CMK (cell line): ENCODE data around the gene SHISA2.

ENCODE experiments used
- DNase-seq: peaks from one replicate; pipeline ENCODE4 v3.0.0-alpha.2; 2010; ENCODE audit warnings: low read depth

SHISA2 gene

DNA sequence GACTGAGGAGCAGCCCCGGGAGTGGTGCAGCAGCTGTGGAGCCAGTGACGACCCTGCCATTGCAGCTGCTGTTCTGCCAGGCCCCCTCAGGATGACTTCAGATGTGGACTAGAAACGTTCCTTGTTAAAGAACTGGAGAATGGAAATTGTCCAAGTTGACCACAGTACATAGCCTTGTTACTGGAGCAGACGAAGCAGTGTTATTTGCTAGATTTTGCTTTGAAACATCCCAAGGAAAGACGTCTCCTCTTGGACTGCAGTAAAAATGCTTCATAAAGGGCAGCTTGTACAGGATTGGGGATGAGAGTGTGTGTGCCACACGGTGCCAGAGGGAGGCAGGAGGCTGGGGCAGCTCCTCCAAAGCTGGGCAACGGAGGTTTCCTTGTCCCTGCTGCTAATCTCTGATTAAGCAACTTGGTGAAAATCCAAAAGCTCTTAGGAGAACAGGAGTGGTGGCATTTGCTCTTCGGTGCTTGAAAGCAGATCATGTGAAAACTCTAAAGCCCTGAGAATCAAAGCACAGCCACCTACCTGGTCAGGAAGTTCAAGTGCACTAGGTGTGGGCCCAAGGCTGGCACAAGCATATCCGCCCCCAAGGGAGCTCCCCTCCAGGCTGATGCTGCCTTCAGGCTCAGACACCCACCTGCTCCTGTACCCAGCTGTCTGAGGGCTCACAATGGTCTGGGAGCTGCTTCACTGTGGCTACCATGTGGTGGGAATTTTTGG lies 34.5 kb downstream of the SHISA2 start:
- no peak for DNase-seq

DNA sequence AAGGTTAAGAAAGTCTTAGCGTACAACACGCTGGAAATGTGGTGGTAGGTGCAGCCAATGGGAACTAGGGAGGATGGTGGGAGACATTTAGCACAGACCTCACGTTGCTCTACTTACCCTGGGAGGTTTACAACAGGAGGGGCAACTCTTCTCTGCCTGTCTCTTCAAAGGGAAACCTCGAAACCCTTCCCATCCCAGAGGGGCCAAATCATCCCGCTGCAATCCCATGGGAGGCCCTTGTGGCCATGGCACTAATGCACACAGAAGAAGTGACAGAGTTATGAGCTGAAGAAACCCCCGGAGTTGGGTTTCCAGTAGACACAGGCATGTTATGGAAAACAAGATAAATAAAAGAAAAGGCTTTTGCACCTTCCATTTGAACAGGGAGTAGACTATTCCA lies 35.6 kb downstream of the SHISA2 start:
- DNase-seq, result no peak

DNA sequence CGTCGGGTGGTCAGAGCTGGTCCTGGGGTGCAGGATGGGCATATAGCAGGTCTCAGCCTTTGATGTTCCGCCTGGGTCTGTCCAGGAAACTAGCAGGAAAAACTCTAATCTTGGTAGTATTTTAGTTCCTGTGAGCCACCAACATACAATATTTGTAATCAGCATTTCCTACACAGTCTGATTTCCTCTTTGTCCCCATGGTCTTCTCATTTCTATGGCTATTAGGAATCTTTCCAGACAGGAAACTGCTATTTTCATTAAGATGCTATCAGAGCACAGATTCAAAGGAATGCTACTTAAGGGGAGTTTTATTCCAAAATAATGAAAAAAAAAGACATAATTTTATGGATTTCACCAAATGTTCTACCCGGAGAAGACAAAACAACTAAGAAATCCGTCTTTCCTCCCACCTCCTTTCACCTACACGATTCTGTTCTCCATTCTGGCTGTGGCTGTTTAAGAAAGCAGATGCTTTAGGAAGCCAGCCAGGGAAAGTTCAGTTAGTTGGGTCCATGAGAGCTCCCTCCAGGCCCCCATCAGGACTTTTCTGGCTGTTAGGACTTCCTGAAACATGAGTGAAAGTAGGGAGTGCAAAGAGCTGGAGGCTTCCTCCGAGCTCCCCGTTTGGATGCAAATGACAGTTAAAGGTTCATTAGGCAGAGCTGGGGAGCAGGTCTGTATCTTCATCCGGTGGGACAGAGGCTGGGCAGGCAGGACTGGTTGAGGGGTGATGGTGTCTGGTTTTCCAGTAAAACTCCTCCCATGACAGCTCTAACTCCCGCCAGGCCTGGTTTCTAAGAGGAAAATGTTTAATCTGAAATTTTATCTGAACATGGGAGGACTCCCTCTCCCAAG lies 36.3 kb downstream of the SHISA2 start:
- no peak for DNase-seq

DNA sequence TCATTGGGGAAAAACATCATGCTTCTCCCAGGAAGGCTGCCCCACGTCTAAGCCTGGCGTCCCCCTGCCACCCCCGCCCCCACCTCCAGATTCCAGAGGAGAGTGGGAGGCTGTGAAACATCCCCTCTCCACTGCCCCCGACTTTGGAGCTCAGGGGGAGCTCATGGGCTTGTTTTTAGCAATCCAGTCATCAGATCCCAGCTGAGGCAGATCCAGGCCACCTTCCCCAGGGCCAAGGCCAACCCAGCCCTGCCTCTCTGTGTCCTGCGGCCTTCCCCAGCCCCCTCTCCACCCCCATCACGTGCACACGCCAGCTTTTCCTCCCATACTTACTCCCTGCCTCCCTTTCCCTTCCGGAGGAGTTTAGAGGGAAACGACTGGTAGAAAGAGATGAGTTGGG lies 38.8 kb downstream of the SHISA2 start:
- DNase-seq, result no peak

DNA sequence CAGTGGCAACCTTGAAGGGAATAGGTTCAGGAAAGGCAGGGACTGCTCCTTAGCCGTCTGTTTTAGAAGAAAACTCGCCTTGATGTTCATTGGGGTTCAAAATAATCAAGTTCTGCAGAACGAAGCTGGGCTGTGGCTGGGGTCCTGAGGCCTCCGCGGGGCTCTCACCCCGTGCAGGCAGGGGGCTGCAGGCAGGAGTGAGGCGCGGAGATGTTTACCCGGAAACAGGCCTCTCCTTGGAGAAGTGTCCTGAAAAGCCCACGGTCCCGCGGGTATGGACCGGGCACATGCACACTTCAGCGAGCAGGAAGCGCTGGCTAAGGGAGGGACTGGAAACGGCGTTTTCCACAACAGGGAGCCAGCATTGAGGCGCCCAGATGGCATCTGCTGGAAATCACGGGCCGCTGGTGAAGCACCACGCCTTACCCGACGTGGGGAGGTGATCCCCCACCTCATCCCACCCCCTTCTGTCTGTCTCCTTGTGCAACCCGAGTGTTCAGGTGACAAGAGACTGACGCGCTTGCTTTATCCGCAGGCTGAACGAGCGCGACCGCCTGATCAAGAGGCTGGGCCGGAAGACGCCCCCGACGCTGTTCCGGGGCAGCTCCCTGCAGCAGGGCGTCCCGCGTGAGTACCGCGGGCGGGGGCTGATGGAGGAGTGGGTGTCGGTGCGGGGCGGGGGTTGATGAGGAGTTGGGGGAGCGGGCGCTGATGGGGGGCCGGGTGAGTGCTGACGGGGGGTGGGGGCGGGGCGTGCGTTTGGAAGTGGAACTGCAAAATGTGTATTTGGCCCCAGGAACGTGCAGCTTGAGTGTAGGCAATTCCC lies 39.6 kb downstream of the SHISA2 start:
- no peak for DNase-seq

DNA sequence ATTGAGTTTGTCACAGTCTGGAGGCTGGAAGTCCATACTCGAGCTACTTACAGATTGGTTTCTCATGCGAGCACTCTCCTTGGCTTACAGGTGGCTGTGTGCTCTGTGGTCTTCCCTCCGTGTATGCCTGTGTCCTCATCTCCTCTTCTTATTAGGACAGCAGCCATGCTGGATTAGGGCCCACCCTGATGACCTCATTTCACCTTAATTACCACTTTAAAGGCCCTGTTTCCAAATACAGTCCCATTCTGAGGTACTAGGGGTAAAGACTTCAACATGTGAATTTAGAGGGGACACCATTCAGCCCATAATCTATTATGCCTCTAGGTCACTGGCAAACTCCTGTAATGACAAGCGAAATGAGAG lies 40.6 kb downstream of the SHISA2 start:
- DNase-seq, result no peak

DNA sequence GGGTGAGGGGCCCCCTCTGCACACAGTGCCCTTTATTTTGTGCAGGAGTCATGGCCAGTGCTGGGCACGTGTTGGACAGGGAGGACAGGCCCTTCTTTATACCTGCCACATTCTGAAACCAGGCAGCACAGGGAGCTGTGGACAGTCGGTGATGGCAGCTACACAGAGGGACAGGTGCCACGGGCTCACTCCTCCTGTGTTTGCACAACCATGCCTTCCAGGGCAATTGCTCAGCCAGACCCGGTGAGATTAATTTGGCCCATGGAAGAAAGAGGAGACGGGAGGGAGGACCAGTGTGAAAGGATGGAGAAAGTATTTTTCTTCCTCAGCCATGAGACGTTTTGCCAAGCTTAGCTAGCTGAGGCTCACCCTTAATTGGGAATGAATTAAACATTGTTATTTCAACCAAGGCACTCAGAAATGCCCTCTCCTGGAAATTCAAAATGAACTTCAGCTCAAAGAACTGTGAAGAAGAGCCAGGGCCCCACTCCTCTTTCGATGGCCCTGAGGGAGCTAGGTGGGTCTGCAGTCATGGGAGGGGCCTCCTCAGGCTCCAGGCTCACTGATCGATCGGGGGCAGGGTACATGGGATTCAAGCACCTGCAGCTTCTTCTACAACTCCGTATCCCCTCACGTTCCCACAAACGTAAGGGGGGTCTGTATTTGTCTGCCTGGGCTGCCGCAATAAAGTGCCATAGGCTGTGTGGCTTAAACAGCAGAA lies 41.2 kb downstream of the SHISA2 start:
- no peak for DNase-seq

DNA sequence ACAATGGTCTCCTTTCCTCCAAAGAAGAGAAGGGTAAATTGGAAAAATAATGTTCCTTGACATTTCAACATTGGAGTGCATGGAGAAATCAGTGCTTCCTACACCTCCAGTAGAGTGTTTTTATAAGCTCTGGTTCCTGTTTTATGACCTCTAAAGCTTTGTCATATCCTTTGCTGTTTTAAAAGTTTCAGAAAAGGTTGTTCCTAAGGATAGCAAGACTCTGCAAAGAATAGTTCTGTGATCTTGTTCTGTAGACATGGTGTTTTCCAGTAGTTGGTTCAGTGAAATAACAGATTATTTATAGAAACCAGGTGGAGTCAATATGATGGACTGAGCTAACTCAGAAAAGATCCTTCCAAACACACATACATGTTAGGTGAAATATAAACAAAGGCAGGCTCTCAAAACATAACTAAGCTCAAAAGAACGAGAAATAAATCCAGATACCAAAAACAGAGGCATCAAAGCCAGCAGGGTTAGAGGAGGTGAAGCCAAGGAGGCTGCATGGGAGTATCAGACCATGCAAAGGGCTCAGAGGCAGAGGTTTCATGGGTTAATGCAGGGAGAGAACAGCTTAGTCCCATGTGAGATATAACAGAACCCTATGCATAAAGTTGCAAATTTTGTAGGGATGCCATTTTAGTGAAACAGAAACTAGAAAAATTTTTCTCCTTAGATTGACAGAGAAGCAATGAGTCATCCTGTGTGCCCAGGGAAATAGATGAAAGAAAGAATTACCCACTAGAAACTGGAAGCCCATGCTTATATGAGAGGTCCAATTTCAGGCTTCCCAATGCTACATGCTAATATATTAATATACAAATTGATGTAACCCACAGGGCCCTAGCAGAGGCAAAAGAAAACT lies 44.3 kb downstream of the SHISA2 start:
- DNase-seq, result no peak
